GM19043 (cell line): ENCODE data around the gene NOD2.

Source experiments
- ATAC-seq: cut with Tn5 transposase; IDR thresholded peaks from one replicate; pipeline ENCODE4 v1.9.1; 2021; ENCODE audit warnings: low read depth; ENCODE audit not compliant: unreplicated experiment

NOD2 gene

DNA sequence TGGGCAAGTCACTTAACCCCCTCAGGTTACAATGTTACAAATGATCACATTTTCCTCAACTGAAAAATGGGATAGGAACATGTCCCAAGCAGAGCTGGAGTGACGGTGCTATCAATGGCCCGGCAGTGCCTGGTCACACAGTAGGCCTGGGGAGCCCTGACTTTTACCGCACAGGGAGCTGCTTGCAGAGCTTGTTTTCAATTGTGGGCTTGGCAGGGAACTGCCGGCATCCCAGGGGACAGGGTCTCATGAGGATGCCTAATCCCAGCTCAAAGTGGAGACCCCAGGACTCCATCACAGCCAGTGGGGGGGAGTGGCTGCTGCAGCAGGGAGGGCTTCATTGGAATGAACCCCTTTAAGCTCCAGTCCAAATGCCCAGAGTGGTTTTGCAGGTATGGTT is 23.7 kb upstream of the NOD2 start:
- no peak for ATAC-seq

DNA sequence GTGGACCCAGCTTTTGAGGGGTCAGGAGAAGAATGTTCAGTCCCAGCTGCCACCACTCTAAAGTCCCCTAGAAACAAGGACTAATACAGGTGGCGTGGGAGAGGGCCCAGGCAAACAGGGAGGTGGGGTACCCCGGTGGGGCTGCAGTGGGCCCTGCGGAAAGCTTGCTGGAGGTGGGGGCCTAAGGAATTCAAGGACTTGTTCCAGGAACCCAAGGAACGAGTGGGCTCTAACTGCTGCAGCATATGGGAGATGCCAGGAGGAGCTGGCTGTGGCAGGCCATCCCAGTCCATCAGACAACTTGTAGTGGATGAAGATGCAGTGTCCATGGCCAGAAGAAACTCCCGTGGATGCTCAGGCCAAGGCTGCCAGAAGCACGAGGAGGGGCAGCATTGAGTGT is 22.9 kb upstream of the NOD2 start:
- ATAC-seq, result no peak

DNA sequence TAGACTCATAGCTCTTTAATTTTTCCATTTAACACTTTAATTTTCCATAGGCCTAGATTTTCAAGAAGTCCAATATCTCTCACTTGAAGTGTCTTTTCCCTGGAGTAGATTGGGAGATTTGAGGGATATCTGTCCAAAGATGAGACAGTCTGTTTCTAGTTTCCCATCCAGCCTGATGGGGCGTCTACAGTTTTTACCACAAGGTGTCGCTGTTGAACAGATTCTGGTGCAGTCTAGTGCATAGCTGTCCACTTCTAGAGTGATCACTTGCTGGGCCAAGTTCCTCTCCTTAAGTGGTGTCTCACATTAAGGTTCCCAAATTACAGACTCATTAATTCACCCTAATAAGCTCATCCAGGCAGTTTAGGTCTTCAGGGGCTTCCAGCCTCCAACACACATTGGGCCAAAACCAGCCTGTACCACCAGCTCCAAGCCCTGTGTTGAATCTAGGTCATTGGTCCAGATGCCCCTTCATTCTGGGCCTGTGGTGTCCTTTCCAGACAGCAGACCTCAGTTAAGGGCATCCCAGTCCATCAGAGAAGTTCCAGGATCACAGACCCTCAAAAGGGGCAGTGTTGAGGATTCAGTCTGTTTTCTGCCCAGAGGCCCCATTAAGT is 21.7 kb upstream of the NOD2 start:
- no peak for ATAC-seq

DNA sequence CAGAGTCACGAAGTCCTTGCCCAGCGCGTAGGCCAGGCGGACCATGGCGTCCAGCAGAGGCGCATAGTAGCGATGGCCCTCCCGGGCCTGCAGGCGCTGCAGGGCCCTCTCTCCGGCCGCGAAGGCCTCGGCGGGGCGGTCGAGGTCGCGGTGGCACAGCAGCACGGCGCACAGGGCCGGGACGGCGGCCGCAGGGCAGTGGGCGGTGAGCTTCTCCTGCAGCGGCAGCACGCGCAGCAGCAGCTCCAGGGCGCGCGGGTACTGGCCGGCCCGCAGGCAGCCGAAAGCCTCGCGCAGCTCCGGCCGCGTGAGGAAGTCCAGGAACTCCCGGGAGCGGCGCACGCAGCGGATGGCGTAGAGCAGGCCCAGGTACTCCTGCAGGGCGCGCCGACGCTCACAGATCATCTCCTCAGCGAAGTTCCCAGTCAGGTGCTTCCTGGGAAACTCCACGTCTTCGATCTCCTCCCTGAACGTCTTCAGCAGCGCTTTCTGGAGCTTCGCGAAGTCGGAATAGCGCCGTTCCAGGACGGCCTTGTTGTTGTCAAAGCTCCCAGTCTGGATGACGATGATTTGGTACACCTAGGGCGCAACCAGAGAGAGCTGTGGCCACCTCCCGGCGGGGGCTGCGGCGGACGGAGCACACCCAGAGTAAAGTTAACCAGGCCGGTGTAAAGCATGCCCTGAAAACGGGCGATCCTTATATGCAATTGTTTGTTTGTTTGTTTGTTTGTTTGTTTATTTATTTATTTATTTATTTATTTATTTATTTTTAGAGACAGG is 19.7 kb upstream of the NOD2 start:
- no peak for ATAC-seq

DNA sequence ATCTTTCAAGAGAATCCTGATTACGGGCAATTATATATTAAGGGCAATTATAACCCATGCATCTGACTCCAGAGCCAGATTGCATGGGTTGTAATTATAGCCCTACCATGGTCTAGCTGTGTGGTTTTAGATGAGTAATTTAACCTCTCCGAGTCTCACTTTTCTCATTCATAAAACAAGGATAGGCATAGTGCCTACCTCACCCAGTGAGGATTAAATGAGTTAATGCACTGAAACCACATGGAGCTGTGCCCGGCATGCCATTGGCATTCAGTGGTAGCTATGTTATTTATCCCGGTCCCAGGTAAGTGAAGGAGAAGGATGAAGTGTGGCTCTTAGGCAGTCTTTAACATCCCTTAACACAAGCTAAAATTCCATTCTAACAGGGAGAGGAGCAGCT is 18.6 kb upstream of the NOD2 start:
- no peak for ATAC-seq

DNA sequence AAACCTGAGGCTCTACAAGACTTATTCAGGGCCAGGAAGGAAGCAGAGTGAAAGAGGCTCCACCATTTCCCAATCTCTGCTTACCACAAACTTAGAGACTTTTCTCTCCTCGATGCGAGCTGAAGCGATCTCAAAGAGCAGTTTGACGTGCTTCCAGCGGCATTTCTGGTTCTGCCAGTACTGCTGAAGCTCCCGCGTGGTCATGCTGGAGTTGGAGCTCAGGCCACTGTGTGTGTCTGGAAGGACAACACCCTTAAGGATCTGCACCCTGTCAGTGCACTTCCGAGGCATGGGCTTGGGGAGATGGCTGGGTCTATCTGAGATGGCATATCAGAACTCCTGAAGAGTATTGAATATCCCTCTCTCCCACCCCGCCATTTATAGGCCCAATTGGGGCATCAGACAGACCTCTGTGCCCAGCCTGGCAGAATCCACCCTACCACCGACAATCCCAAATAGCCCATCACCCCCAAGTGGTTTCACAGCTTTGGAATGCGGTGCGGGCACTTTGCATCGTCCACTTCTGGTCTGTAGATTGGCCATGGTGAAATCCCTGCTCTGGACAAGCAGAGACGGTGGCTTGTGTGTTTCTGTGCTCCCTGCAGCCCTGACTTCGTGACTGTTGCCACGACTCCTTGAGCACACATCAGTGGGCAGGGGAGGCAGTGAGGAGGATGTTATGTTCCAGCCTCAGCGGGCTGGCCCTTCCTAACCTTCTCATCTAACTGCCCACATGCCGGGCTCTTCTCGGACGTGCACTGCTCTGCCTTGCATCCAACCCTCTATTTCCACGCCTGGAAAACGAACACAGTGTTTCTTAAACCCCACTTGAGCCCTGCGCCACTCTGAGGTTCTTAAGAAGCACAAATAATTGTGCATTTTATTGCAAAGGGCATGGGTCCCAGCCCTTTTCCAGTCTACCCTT is 17.5 kb upstream of the NOD2 start:
- ATAC-seq, result no peak

DNA sequence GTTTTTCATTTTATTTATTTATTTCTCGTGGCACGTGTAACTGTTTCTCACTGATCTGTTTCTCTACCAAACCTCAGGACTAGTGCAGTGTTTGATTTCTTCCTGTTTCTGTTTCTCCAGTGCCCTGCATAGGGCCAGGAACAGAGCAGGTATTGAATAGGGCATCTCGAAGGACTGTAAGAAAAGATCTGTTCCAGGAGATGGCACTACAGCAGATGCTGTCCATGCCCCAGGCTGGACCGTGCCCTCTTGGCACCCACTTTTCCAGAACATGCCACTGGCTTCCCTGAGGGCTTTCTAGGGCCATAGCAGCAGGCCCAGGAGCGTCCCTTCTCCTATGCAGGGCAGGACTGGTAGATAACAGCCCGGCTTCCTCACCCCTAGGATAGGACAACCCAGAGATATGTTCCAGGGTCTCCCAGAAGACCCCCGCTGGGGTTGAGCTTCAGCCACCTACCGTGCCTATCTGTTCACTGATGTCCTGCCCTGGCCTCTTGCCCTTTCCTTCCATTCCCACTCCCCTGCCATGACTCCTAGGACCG is 16.7 kb upstream of the NOD2 start:
- no peak for ATAC-seq

DNA sequence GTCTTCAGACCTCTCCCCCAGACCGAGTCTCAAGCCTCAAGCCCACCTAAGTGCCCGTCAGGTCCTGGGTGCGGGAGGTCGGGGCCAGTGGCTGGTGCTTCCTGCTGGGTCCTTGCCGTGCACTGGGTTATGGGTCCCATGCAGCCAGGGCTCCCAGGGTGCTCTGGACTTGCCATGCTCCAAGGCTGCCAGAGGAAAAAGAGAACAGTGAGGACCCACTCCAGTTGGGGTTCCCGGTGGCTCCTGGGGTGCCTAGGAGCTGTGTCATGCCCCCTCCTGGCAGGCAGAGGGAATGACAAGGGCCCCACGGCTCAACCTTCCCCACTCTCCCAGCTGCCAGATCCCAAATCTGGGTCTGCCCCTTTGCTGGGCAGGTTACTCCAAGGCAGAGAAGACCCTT is 16.1 kb upstream of the NOD2 start:
- ATAC-seq, result no peak

DNA sequence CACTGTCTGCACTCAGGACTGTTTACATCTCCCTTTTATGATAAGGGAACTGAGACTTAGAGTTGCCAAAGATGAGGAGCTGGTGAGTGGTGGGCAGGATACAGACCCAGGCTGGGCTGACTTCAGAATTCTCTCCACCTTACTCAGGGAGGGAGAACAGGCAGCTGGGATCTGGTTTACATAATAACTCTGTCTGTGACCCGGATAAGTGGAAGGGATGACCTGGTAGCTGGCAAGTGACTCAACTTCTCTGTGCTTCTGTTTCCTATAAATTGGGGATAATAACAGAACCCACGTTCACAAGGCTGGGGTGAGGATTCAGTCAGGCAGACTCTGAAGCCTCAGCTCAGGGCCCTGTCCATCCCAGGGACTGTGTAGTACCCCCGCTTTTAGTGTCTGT is 14.9 kb upstream of the NOD2 start:
- no peak for ATAC-seq

DNA sequence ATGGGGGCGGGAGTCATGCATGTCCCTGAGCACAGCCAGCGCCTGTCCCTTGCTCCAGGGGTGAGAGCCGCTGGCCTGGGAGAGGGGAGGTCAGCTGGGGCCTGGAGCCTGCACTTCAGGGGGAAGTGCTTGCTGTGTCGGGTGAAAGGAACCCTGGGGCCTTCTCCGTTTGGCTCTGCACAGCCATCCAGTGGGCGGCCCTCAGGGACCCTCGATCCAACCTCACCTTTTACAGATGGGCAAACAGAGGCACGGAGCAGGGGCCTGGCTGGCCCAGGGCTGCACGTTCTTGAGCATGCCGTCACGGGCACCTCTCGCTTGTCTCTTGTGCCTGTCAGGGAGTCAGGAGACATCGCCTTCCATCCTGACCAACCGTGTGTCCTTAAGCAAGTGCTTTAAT is 14.1 kb upstream of the NOD2 start:
- ATAC-seq, result no peak

DNA sequence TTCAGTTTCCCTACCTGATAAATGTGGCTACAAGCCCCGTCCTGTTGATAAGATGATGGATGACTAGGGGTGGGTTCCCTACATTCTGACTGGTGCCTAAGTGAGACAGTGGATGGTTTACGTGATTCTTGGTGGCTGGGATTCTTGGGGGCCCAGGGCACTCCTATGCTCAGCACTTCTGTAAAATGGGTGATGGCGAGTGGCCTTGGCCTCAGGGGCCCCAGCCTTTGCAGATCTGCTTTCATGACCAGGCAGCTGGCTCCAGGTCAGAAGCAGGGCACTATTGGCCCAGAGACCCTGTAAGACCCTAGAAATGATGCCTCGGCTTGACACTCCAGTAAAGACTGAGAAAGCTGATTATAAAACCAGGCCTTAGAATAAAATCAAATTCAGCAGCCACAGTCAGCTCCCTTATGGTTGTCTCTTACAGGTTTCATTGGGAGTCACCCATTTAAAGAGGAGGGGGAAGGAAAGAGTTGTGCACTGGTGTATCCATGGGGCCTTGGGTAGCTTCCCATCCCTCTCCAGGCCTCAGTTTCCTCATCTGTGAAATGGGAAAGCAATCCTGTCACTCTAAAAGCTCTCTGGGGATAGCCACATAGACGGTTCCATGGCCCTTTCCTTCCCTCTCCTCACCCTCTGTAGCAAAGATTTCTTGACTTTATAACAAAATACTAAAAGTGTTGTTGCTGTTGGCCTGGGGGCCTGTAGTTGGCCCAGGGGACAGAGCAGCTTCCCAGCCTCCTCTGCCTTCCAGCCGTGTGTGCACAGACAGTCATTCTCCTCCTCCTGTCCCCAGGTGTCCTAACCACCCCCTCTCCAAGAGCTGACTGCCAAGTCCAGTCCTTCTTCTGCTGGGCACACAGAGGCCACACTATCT is 13.5 kb upstream of the NOD2 start:
- ATAC-seq, result no peak

DNA sequence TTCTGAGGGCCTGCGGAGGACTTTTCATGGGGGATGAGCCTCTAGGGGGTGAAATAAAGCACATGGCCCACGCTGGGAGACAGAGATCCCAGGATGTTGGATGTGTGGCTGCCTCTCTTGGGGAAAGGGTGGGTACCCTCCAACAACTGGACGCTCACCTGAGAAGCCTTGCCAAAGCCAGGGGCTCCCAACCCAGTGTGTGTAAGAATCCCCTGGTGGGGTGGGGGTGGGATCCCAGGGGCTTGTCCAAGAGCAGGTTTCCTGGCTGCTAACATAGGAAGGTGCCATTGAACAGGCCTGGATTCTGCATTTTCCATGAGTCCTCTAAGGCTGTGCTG is 12.9 kb upstream of the NOD2 start:
- ATAC-seq, result no peak

DNA sequence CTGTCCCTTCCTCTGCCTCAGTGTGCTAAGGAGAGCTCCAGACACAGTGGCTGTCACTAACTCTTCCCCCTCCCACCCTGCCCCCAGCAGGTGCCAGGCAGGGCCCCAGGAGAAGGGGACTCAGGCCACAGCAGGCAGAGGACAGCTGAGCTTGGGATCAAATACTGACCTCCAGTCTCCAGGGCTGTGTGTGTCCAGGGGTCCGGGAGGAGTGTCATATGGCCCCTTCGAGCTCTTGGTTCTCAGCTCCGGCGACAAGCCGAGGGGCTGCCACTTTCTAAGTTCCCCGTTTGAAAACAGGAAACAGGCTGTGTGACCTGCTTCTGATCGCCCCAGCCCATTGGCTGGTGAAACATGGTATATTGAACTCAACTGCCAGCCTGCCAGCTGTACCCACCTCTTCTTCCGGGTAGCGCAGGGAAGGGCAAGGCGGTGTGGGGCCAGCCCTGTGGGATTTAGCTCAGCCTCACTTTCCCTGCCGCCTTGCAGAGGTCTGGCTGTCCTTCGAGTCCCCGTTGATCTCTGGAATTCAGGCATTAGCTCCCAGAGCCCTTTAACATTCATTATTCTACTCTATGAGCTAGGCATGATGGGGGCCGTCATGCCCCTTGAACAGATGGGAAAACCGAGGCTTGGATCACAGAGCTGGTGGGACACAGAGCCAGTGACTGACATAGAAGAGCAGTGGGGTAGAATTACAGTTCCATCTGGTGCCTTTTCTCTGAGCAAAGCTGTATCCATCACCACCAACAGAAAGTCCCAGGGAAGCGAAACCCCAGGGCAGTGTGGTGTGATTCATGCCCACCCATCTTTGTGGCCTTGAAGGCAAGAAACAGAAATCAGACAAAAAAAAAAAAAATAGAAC is 12.2 kb upstream of the NOD2 start, which contains the start of gene SNX20:
TSS of gene SNX20 (minus strand) at position 292 of the 865 bp plus-strand sequence. CDS start 3,786 bp downstream, outside the sequence.
- peak; percentile 47 for ATAC-seq

DNA sequence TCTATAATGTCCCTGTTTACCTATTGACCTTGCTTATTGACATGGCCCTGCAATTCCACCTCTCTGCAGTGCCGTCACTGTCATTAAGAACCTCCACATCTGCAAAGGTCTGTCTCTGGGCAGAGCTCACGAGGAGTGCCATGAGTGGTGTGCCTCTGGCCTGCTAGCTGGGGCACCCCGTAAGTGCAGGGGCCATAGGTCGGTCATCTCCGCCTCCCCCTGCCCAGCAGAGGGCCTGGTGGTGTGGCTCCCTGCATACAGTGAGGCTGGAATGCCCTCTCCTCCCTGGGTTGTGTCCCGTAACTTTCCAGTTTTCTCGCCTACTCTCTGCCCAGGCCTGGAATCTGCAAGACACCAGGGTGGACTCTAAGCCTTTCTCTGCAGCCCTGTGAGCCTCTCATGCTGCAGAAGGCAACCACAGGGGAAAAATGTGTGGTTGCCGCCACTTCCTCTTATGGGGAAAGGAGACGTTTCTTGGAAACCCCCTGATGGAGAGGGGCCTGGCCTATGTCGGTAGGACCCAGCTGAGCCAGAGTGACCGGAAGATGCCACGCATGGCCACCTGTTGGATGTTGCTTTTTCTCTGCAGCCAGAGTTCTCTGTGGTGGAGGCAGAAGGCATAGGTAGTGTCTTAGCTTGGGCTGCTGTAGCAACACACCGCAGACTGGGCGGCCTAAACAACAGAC is 9.6 kb upstream of the NOD2 start:
- peak; percentile 65 for ATAC-seq

DNA sequence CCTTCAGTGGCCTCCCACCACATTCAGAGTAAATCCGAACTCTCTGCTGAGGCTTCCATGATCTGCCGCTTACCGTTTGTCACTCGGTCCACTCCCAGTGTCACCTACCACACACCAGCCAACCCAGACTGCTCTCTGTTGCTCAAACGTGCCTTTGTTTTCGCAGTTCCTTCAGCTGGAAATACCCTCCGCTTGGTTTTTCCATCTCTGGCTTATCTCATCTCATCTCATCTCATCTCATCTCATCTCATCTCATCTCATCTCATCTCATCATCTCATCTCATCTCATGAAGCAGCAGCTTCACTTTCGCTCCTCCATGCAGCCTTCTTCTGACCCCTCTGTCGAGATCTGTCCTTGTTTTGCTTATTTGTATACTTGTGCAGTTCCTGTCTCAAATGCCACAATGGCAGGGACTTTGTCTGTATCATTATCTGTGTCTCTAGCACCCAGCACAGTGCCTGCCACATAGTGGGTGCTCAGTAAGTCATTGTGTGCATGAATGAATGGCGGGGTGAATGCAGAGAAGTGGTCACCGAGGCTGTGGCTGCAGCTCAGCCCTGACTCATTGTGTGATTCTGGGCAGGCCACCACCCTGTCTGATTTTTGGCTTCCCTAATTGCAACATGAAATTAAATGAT is 8.5 kb upstream of the NOD2 start:
- no peak for ATAC-seq

DNA sequence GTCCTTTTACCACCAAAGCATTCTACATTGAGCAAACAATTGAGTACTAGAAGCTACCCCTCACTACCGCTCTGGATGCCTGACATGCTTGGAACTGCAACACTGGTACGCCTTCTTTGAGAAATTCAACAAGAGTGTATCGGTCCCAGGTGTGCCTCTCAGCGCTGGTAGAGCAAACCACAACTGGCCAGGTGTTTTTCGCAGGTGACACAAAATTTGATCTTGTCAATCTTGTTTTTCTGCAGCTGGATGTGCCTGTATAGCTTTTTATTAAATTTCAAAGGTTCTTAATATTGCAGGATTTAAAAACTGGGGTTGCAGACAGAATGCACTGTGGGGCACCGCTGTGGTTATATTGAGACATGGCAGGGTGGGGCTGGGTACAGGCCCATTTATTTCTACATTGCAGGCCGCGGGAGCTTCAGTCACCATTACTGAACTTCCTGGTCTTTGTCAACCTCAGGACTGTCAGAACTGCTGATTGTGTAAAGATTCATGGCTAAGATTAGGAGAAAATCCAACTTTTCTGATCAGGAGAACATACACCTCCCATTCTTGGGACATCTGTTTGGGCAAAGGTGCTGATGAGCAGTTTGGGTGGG is 7.8 kb upstream of the NOD2 start:
- no peak for ATAC-seq

DNA sequence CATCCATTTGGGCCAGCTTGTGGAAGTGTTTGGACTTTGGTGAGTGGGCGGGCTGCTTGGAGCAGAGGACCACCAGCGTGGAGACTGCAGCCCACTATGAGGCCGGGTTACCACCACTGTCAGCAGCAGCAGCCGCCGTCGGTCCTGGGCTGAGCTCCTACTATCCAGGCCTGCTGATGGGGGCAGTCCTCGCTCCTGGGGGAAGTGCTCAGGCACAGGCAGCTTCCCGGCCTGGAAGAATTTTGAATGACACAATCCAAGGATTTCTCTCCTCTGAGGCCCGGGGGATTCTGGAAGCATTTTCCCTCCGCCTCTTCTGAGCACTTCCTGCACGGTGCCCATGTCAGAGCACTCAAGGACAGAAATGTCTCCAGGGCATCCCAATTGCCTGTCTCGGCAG is 5.3 kb upstream of the NOD2 start:
- ATAC-seq, result no peak

DNA sequence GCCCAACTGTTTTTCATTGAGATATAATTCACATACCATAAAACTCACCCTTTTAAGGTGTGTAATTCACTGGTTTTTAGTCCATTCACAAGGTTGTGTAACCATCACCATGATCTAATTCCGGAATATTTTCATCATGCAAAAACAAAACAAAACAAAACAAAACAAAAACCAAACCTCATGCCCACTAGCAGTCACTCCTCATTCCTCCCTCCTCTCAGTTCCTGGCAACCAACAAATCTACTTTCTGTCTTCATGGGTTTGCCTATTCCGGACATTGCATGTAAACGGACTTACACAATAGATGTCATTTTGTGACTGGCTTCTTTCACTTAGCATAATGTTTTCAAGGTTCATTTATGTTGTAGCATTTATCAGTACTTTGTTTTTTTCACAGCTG is 4.5 kb upstream of the NOD2 start:
- ATAC-seq, result no peak
